Fibroblast of peridontal ligament (primary cell): ENCODE data around the gene APPL2.
A peak's percentile ranks its signal among the peaks of the same experiment; 100 is the strongest.

Experiments used
- DNase-seq: peaks from one replicate; pipeline ENCODE4 v3.0.0-alpha.2; 2010; ENCODE audit errors: extremely low read depth

APPL2 gene

GRCh38 chr12:105223352-105223845, 12.6 kb downstream of the APPL2 start:
- no peak for DNase-seq

- no peak for DNase-seq
Measured at GRCh38 chr12:105222726-105223351, 13.1 kb downstream of the APPL2 start.

GRCh38 chr12:105222284-105222655, 13.7 kb downstream of the APPL2 start:
- no peak for DNase-seq

GRCh38 chr12:105221583-105222283, 14.2 kb downstream of the APPL2 start:
- no peak for DNase-seq

- DNase-seq: no peak
Measured at GRCh38 chr12:105220929-105221290, 15.1 kb downstream of the APPL2 start.

- DNase-seq: no peak
Measured at GRCh38 chr12:105220150-105220928, 15.6 kb downstream of the APPL2 start.

GRCh38 chr12:105219261-105220028, 16.5 kb downstream of the APPL2 start:
- DNase-seq: peak; percentile 65

GRCh38 chr12:105218434-105218833, 17.5 kb downstream of the APPL2 start:
- DNase-seq: no peak

GRCh38 chr12:105214670-105215375, 21.2 kb downstream of the APPL2 start:
- DNase-seq: no peak

- peak; percentile 46 for DNase-seq
Measured at GRCh38 chr12:105214148-105214547, 21.8 kb downstream of the APPL2 start.

GRCh38 chr12:105212438-105212837, 23.5 kb downstream of the APPL2 start:
- peak; percentile 93 for DNase-seq

- DNase-seq: no peak
Measured at GRCh38 chr12:105209091-105209490, 26.9 kb downstream of the APPL2 start.

- no peak for DNase-seq
Measured at GRCh38 chr12:105206686-105207374, 29.1 kb downstream of the APPL2 start.

- DNase-seq: no peak
Measured at GRCh38 chr12:105205322-105206048, 30.5 kb downstream of the APPL2 start.

- peak; percentile 72 for DNase-seq
Measured at GRCh38 chr12:105204916-105205315, 31.1 kb downstream of the APPL2 start.

GRCh38 chr12:105204127-105204526, 31.8 kb downstream of the APPL2 start:
- no peak for DNase-seq

- DNase-seq: no peak
Measured at GRCh38 chr12:105202202-105202601, 33.8 kb downstream of the APPL2 start.

- DNase-seq: no peak
Measured at GRCh38 chr12:105201299-105201698, 34.7 kb downstream of the APPL2 start.

- no peak for DNase-seq
Measured at GRCh38 chr12:105200385-105200784, 35.6 kb downstream of the APPL2 start.

GRCh38 chr12:105198961-105199360, 37.0 kb downstream of the APPL2 start:
- DNase-seq: no peak
